ENCODE results near the gene OTUB2. TPM values are rescaled to one million over a fixed set of nuclear protein-coding genes. Genes with fewer than 3 reads are reported as not detected.

The OTUB2 gene
- polyA plus RNA-seq, 1 donor (not counting 4 experiments of a cell fraction or from before 2014, with no cell fraction given): 2.6 TPM

- H4K20me1 ChIP-seq (ENCODE audit: control insufficient read depth, extremely low read depth, insufficient read depth, low read length): no peaks in the 10 kb centered on the region
- no peak overlapping the region for H3K4me3 ChIP-seq (ENCODE audit: control insufficient read depth in 2 of 3, extremely low read depth in 1 of 3, insufficient read depth in 2 of 3, low read depth in 1 of 3, low read length in 3 of 3)
- DNase-seq (ENCODE audit: low read depth, low spot score) (no peak), FAIRE-seq (no peak)
- dilution Hi-C loops (cut with MboI; ENCODE audit: extremely low pct_ligation_motif_present, low sequenced_read_pairs): no loop called here
- H3K4me1 ChIP-seq (ENCODE audit: control insufficient read depth, extremely low read depth, insufficient read depth, low read length): no peaks in the 10 kb centered on the region
- H3K9ac ChIP-seq (ENCODE audit: control insufficient read depth, extremely low read depth, insufficient read depth, low read length): no peak overlapping the region
- TF ChIP-seq, protein P1, sequence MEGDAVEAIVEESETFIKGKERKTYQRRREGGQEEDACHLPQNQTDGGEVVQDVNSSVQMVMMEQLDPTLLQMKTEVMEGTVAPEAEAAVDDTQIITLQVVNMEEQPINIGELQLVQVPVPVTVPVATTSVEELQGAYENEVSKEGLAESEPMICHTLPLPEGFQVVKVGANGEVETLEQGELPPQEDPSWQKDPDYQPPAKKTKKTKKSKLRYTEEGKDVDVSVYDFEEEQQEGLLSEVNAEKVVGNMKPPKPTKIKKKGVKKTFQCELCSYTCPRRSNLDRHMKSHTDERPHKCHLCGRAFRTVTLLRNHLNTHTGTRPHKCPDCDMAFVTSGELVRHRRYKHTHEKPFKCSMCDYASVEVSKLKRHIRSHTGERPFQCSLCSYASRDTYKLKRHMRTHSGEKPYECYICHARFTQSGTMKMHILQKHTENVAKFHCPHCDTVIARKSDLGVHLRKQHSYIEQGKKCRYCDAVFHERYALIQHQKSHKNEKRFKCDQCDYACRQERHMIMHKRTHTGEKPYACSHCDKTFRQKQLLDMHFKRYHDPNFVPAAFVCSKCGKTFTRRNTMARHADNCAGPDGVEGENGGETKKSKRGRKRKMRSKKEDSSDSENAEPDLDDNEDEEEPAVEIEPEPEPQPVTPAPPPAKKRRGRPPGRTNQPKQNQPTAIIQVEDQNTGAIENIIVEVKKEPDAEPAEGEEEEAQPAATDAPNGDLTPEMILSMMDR (optimal IDR thresholded peaks at IDR 0.05 in 1 of 3, IDR thresholded peaks at IDR 0.05 in 1 of 3, conservative IDR thresholded peaks at IDR 0.05 in 1 of 3; ENCODE audit: extremely low read depth in 1 of 3, insufficient read depth in 2 of 3, low read length in 3 of 3): no peak
- TF ChIP-seq EZH2 (IDR thresholded peaks at IDR 0.05; ENCODE audit: low read length): no peak
- H3K27me3 ChIP-seq (ENCODE audit: control insufficient read depth, extremely low read depth, insufficient read depth, low read length): no peaks in the 10 kb centered on the region
- peaks cover 5 to 14% of the 10 kb centered on the region in 2 experiments for H3K36me3 ChIP-seq (ENCODE audit: control insufficient read depth in 2 of 2, extremely low read depth in 1 of 2, insufficient read depth in 2 of 2, low read length in 2 of 2)
- H2AFZ ChIP-seq (ENCODE audit: control insufficient read depth, low read length): no peak overlapping the region
- no peaks in the 10 kb centered on the region for H3K79me2 ChIP-seq (ENCODE audit: control insufficient read depth, insufficient read depth, low read length)
- no peaks in the 10 kb centered on the region for H3K9me1 ChIP-seq (ENCODE audit: control insufficient read depth, extremely low read depth, insufficient read depth, low read length)
- H3K27ac ChIP-seq (ENCODE audit: control insufficient read depth, insufficient read depth, low read length): no peak overlapping the region
- no peak overlapping the region for H3K4me2 ChIP-seq (ENCODE audit: control insufficient read depth, extremely low read depth, insufficient read depth, low read depth, low read length)
- no peaks in the 10 kb centered on the region for H3K9me3 ChIP-seq (ENCODE audit: control insufficient read depth, low read depth, low read length)
Measured at GRCh38 chr14:94040247-94040646, 14.1 kb downstream of the OTUB2 start.

- no peaks in the 10 kb centered on the region for H3K9me3 ChIP-seq (ENCODE audit: control insufficient read depth, low read depth, low read length)
- no peaks in the 10 kb centered on the region for H3K27me3 ChIP-seq (ENCODE audit: control insufficient read depth, extremely low read depth, insufficient read depth, low read length)
- H3K79me2 ChIP-seq (ENCODE audit: control insufficient read depth, insufficient read depth, low read length): no peaks in the 10 kb centered on the region
- dilution Hi-C loops (cut with MboI; ENCODE audit: extremely low pct_ligation_motif_present, low sequenced_read_pairs): no loop called here
- H3K36me3 ChIP-seq (ENCODE audit: control insufficient read depth in 2 of 2, extremely low read depth in 1 of 2, insufficient read depth in 2 of 2, low read length in 2 of 2): peaks cover 7 to 14% of the 10 kb centered on the region in 2 experiments
- no peak overlapping the region for H3K4me2 ChIP-seq (ENCODE audit: control insufficient read depth, extremely low read depth, insufficient read depth, low read depth, low read length)
- FAIRE-seq (no peak), DNase-seq (ENCODE audit: low read depth, low spot score) (no peak)
- H3K4me3 ChIP-seq (ENCODE audit: control insufficient read depth in 2 of 3, extremely low read depth in 1 of 3, insufficient read depth in 2 of 3, low read depth in 1 of 3, low read length in 3 of 3): no peak overlapping the region
- H3K9me1 ChIP-seq (ENCODE audit: control insufficient read depth, extremely low read depth, insufficient read depth, low read length): no peaks in the 10 kb centered on the region
- H3K27ac ChIP-seq (ENCODE audit: control insufficient read depth, insufficient read depth, low read length): no peak overlapping the region
- H3K4me1 ChIP-seq (ENCODE audit: control insufficient read depth, extremely low read depth, insufficient read depth, low read length): no peaks in the 10 kb centered on the region
- H2AFZ ChIP-seq (ENCODE audit: control insufficient read depth, low read length): no peak overlapping the region
- H3K9ac ChIP-seq (ENCODE audit: control insufficient read depth, extremely low read depth, insufficient read depth, low read length): no peak overlapping the region
- H4K20me1 ChIP-seq (ENCODE audit: control insufficient read depth, extremely low read depth, insufficient read depth, low read length): no peaks in the 10 kb centered on the region
- no peak for TF ChIP-seq EZH2 (IDR thresholded peaks at IDR 0.05; ENCODE audit: low read length)
- TF ChIP-seq, protein P1 (optimal IDR thresholded peaks at IDR 0.05 in 1 of 3, IDR thresholded peaks at IDR 0.05 in 1 of 3, conservative IDR thresholded peaks at IDR 0.05 in 1 of 3; ENCODE audit: extremely low read depth in 1 of 3, insufficient read depth in 2 of 3, low read length in 3 of 3): no peak
Measured at GRCh38 chr14:94040796-94041195, 14.7 kb downstream of the OTUB2 start.
